ENCODE measurements around the gene TBPL1.

DNA sequence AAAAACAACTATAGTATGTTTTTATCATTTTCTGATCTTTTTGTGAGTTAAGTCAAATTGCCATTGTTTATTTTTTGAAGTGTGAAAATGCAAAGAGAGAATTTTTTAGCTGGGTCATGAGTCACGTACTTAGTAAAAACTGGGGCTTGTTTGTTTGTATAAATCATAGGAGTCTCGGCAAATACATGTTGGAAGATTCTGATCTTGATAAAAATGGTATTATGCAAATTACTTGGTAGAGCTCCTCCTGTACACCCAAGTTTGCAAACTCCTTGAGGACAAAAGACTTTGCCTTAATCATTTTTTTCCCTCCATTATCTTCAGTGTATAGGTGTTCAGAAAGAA is 25.8 kb downstream of the TBPL1 start:
- TF ChIP-seq, protein P1, sequence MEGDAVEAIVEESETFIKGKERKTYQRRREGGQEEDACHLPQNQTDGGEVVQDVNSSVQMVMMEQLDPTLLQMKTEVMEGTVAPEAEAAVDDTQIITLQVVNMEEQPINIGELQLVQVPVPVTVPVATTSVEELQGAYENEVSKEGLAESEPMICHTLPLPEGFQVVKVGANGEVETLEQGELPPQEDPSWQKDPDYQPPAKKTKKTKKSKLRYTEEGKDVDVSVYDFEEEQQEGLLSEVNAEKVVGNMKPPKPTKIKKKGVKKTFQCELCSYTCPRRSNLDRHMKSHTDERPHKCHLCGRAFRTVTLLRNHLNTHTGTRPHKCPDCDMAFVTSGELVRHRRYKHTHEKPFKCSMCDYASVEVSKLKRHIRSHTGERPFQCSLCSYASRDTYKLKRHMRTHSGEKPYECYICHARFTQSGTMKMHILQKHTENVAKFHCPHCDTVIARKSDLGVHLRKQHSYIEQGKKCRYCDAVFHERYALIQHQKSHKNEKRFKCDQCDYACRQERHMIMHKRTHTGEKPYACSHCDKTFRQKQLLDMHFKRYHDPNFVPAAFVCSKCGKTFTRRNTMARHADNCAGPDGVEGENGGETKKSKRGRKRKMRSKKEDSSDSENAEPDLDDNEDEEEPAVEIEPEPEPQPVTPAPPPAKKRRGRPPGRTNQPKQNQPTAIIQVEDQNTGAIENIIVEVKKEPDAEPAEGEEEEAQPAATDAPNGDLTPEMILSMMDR (IDR thresholded peaks at IDR 0.05), result no peak
- TF ChIP-seq POLR2A (IDR thresholded peaks at IDR 0.05), result no peak

Data from adrenal gland (tissue), 5 donors.